ENCODE data around the gene MATN1.

Gene MATN1

GRCh38 chr1:30665216-30666010, 58.0 kb downstream of the MATN1 start:
- TF ChIP-seq SPI1 (IDR thresholded peaks at IDR 0.05; ENCODE audit: borderline replicate concordance, low read depth) (no peak), POLR2AphosphoS5 (IDR thresholded peaks at IDR 0.05; ENCODE audit: low read depth) (no peak), CTCF (IDR thresholded peaks at IDR 0.05; ENCODE audit: insufficient read depth, low read length) (no peak), GABPA (IDR thresholded peaks at IDR 0.05; ENCODE audit: low read depth) (no peak), REST (IDR thresholded peaks at IDR 0.05; ENCODE audit: insufficient replicate concordance, low read depth) (no peak)
- Histone ChIP-seq H3K27ac (replicated peaks) (no peak overlapping the region), H3K27me3 (ENCODE audit: insufficient read depth, poor library complexity, severe bottlenecking) (no peaks in the 10 kb centered on the region), H3K4me3 (replicated peaks; ENCODE audit: insufficient read depth, low read length) (no peak overlapping the region)
- DNase-seq (ENCODE audit: low read depth in 1 of 2, low spot score in 1 of 2) = no peak

- no peak for DNase-seq (ENCODE audit: low read depth in 1 of 2, low spot score in 1 of 2)
- TF ChIP-seq CTCF (IDR thresholded peaks at IDR 0.05; ENCODE audit: insufficient read depth, low read length) = no peak
- TF ChIP-seq POLR2AphosphoS5 (IDR thresholded peaks at IDR 0.05; ENCODE audit: low read depth) = no peak
- H3K4me3 ChIP-seq (replicated peaks; ENCODE audit: insufficient read depth, low read length) = no peak overlapping the region
- H3K27me3 ChIP-seq (ENCODE audit: insufficient read depth, poor library complexity, severe bottlenecking) = peaks cover 2% of the 10 kb centered on the region
- H3K27ac ChIP-seq (replicated peaks) = no peak overlapping the region
Measured at GRCh38 chr1:30664103-30664755, 59.2 kb downstream of the MATN1 start.

- TF ChIP-seq REST (IDR thresholded peaks at IDR 0.05; ENCODE audit: insufficient replicate concordance, low read depth) (no peak), POLR2AphosphoS5 (IDR thresholded peaks at IDR 0.05; ENCODE audit: low read depth) (no peak), CTCF (IDR thresholded peaks at IDR 0.05; ENCODE audit: insufficient read depth, low read length) (no peak)
- no peak overlapping the region for H3K27ac ChIP-seq (replicated peaks)
- H3K27me3 ChIP-seq (ENCODE audit: insufficient read depth, poor library complexity, severe bottlenecking) = peaks cover 3% of the 10 kb centered on the region
- no peak overlapping the region for H3K4me3 ChIP-seq (replicated peaks; ENCODE audit: insufficient read depth, low read length)
- DNase-seq (ENCODE audit: low read depth in 1 of 2, low spot score in 1 of 2) = no peak
Measured at GRCh38 chr1:30663596-30664091, 59.7 kb downstream of the MATN1 start.
